OCI-LY7 (cell line): ENCODE results near the gene NODAL.

ENCODE experiments used
- CTCF ChIP-seq: fragments of 200-600 bp; sonication (generic); conservative IDR thresholded peaks from 2 replicates; pipeline ENCODE4 v1.5.1; 2014; ENCODE audit warnings: mild to moderate bottlenecking, antibody characterized with exemption, low read length, moderate library complexity, mixed read lengths
- EZH2phosphoT487 ChIP-seq: fragments of 200-600 bp; sonication (generic); IDR thresholded peaks from 2 replicates; pipeline ENCODE4 v1.6.1; 2018; ENCODE audit warnings: low read depth, borderline replicate concordance, mild to moderate bottlenecking, mixed run types, antibody characterized with exemption, low read length, moderate library complexity, mixed read lengths

- TF ChIP-seq CTCF (peak; percentile 31; the same call in 1 of the 2 replicates), EZH2phosphoT487 (no peak)
Measured at GRCh38 chr10:70430493-70431445, 10.7 kb downstream of the NODAL start.
